ENCODE data around the gene ZDHHC1.
"Not testable (repeated sequence)": the region's sequence is repeated elsewhere in the genome, so short reads cannot be mapped to it uniquely, and the experiment has no call there.

The ZDHHC1 gene

GRCh38 chr16:67430977-67431774, 14.9 kb upstream of the ZDHHC1 start, which contains the start of gene HSD11B2:
Gene HSD11B2 (plus strand): TSS chr16:67431121. CDS start chr16:67431249, 128 bp downstream.
- DNase-seq (ENCODE audit: low read depth in 2 of 2), result no peak

GRCh38 chr16:67430504-67430976, 14.3 kb upstream of the ZDHHC1 start:
- DNase-seq (ENCODE audit: low read depth in 2 of 2), result peak in 1 of 2 donors; percentile 13

- DNase-seq (ENCODE audit: low read depth in 2 of 2), result no peak
These were observed 13.7 kb upstream of the ZDHHC1 start for GRCh38 chr16:67429799-67430503.

GRCh38 chr16:67429053-67429798, 12.9 kb upstream of the ZDHHC1 start:
- DNase-seq (ENCODE audit: low read depth in 2 of 2), result no peak

GRCh38 chr16:67428146-67428731, 12.0 kb upstream of the ZDHHC1 start:
- peak; percentile 16 to 23 for DNase-seq (ENCODE audit: low read depth in 2 of 2)

GRCh38 chr16:67426950-67427349, 10.7 kb upstream of the ZDHHC1 start:
- no peak for DNase-seq (ENCODE audit: low read depth in 2 of 2)

DNA sequence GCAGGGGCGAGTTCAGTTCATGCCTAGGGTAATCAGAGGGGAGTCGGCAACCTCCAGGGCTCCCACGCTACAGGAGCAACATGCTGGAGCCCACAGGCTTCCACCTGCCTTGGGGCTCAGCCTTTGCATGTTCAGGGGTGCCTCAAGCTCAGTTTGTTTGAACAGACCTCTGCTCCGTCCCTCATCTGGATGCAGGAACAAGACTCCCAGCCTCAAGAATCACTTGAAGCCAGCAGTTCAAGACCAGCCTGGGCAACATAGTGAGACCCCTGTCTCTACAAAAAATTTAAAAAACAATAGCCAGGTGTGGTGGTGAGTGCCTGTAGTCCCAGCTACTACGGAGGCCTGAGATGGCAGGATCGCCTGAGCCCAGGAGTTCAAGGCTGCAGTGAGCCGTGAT, 9.7 kb upstream of the ZDHHC1 start:
- DNase-seq (ENCODE audit: low read depth in 2 of 2), result no peak

DNA sequence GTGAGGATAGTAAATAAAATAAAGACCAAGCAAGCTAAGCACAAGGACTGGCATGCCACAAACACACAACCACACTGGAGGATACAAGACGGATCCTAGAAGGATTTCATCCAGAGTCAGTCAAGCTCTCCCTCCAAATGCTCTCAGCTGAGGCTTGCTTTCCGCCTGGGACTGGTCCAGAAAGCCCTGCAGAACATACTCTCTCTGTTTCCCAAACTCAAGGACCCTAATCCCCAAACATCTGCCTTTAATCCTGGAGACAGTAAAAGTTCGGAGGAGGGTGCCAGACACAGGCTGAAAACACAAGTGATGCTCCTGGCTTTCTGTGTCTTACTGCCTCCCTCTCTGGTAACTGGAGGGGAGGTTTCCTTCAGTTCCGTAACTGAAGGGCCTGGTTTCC, 9.3 kb upstream of the ZDHHC1 start:
- DNase-seq (ENCODE audit: low read depth in 2 of 2), result no peak

GRCh38 chr16:67425061-67425460, 8.8 kb upstream of the ZDHHC1 start:
- DNase-seq (ENCODE audit: low read depth in 2 of 2), result no peak

- DNase-seq (ENCODE audit: low read depth in 2 of 2), result no peak
These were observed 8.0 kb upstream of the ZDHHC1 start for GRCh38 chr16:67424261-67424615.

DNA sequence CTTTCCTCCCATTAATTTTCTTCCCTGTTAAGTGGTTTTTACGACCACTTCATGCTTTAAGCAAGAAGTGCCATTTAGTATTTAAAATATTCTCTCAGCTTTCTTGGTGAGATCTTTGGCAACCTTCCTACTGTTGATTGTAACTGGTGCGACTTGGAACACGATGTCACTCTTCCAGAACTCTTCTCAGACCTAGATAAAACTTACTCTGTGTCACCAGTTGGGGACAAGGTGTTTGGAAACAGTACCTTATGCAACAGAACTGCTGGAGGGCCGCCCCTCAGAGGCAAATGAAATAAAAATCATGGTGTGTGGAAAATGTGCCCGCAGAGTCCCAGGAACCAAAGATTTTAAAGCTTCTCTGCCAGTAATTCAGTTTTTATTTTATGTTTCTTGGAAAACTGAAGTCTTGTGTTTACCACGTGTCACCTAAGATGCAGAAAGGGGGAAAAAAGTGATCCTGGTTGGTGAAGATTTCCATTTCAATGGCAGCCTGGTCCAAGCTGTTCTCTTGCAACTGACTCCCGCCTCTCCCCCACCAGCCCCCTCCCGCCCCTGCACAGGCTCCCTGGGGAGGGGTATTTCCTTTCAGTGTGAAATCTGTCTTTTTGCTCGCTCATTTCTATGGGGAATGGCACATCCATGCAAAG, 7.5 kb upstream of the ZDHHC1 start:
- DNase-seq (ENCODE audit: low read depth in 2 of 2), result no peak

DNA sequence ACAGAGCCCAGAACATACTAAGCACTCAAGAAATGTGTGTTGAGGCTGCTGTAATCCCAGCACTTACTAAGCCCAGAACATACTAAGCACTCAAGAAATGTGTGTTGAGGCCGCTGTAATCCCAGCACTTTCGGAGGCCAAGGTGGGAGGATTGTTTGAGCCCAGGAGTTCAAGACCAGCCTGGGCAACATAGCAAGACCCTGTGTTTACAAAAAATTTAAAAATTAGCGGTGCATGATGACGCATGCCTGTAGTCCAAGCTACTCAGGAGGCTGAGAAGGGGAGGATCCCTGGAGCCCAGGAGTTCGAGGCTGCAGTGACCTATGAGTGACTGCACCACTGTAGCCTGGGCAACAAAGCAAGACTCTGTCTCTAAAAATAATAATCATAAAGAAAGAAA, 6.7 kb upstream of the ZDHHC1 start:
- DNase-seq (ENCODE audit: low read depth in 2 of 2), result no peak

- DNase-seq (ENCODE audit: low read depth in 2 of 2), result no peak
These were observed 4.8 kb upstream of the ZDHHC1 start for GRCh38 chr16:67421030-67421429.

DNA sequence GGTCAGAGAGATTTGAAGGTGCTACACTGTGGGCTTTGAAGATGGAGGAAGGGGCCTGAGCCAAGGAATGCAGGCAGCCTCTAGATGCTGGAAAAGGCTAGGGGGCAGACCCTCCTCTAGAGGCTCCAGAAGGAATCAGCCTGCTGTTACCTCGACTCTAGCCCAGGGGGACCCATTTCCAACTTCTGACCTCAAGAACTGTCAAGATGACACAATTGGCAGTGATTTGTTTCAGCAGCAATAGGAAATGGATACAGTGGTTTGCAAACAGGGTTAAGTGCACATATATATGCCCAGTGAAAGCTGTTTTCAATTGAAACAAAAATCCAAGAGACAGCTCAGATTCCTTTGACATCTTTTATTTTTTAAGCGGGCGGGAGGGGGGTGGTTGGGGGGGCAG, 3.7 kb upstream of the ZDHHC1 start:
- no peak for DNase-seq (ENCODE audit: low read depth in 2 of 2)

- no peak for DNase-seq (ENCODE audit: low read depth in 2 of 2)
These were observed 3.2 kb upstream of the ZDHHC1 start for GRCh38 chr16:67419502-67419901.

DNA sequence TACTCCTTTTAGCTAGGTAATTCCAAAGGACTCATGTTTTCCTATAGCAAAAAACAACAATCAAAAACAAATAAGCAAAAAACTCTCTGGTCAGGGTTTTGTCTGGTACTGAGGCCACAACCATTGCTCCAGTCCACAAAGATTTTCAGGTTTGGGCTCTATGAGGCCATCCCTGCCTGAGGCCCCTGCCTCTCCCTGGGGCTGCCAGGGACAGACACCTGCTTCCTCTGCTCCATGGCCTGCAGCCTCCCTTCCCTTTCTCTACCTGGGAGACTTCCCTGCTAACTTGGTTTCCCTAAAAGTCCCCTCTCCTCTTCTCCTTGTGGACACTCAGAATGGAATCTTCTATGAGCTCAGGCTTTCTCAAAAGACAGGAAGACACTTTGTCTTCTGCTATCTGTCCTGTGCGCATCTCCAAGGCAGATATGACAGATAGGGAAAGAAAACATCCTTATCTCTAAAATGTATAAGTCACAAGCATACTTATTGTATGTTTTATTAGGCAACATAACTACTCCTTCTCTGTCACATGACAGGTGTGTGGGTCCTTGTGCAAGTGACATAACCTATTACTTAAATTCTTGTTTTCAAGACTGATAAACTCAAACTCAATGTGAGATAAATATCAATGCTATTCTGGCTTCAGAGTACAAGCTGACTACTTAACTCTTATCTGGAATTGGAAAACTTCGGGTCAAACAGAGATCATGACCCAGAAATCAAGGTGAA, 1.2 kb upstream of the ZDHHC1 start:
- no peak for DNase-seq (ENCODE audit: low read depth in 2 of 2)

DNA sequence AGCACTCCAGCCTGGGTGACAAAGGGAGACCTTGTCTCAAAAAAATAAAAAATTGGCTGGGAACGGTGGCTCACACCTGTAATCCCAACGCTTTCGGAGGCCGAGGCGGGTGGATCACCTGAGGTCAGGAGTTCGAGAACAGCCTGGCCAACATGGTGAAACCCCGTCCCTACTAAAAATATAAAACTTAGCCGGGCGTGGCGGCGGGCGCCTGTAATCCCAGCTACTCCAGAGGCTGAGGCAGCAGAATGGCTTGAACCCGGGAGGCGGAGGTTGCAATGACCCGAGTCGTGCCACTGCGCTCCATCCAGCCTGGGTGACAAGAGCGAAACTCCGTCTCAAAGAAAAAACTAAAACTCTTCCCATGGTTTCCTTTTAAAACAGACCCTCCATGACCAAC, 856 bp downstream of the ZDHHC1 start:
- DNase-seq (ENCODE audit: low read depth in 2 of 2), result not testable (repeated sequence)

GRCh38 chr16:67413978-67414911, 2.0 kb downstream of the ZDHHC1 start:
- DNase-seq (ENCODE audit: low read depth in 2 of 2), result no peak

DNA sequence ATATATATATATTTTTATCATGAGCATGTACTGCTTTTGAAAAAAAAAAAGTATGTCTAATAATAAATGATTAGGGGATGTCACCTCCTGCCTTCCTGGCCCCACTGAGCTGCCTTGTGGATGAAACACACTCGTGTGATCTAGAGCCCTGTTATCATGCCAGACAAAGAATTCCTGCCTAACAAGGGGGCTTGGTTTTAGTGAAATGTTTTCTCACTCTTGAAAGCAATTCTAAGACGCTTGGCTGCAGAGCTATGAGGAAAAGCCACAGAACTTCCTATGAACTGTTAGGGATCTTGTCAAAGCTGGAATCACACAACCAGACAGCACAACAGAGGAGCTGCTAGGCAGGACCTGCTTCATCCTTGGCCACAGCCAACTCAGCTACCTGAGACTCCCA, 4.0 kb downstream of the ZDHHC1 start:
- DNase-seq (ENCODE audit: low read depth in 2 of 2), result no peak

- DNase-seq (ENCODE audit: low read depth in 2 of 2), result no peak
These were observed 4.9 kb downstream of the ZDHHC1 start for GRCh38 chr16:67411339-67411738.

All from activated CD8-positive, alpha-beta memory T cell treated with anti-CD3 and anti-CD28 coated beads for 4 hours (primary cell).